GM13977 (cell line): ENCODE measurements around the gene HAP1.

Source experiments
- DNase-seq: peaks from one replicate; pipeline ENCODE4 v3.0.0; 2012; ENCODE audit warnings: low spot score
- CTCF ChIP-seq: IDR thresholded peaks from 2 replicates; pipeline ENCODE4 v1.5.1; 2012; ENCODE audit warnings: mild to moderate bottlenecking, control low read depth; ENCODE audit not compliant: insufficient read depth; ENCODE audit errors: extremely low read depth, missing control alignments
- in situ Hi-C: fragments of 300-500 bp; cut with MboI; formaldehyde crosslinking; loops from one replicate; pipeline ENCODE4 v1.12.0; 2022; ENCODE audit warnings: low sequenced_read_pairs, low pct_unique_long_range_greater_than_20kb, mixed read lengths, inconsistent platforms; ENCODE audit not compliant: unreplicated experiment

Gene HAP1

DNA sequence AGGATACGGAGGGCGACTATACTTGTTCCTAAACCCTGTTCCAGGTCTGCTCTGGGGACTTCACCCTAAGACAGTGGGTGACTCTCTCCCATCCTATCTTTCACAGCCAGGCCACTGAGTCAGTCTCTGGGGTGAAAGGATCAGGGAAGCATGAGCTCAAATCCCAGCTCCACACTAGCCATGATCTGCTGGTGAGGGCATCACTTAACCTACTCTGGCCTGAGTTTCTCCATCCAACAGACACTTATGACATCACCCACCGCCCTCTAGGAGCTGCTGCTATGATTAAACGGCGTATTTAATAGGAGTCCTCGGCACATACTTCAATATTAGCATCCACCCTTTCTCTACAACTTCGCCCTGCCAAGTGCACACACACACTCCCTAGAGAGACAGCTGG lies 12.2 kb downstream of the HAP1 start:
- no peak for DNase-seq
- no peak for TF ChIP-seq CTCF
- in situ Hi-C loops: no loop called here

- no peak for TF ChIP-seq CTCF
- no peak for DNase-seq
- in situ Hi-C loops: no loop called here
These were observed 16.2 kb downstream of the HAP1 start for GRCh38 chr17:41718287-41718645.

DNA sequence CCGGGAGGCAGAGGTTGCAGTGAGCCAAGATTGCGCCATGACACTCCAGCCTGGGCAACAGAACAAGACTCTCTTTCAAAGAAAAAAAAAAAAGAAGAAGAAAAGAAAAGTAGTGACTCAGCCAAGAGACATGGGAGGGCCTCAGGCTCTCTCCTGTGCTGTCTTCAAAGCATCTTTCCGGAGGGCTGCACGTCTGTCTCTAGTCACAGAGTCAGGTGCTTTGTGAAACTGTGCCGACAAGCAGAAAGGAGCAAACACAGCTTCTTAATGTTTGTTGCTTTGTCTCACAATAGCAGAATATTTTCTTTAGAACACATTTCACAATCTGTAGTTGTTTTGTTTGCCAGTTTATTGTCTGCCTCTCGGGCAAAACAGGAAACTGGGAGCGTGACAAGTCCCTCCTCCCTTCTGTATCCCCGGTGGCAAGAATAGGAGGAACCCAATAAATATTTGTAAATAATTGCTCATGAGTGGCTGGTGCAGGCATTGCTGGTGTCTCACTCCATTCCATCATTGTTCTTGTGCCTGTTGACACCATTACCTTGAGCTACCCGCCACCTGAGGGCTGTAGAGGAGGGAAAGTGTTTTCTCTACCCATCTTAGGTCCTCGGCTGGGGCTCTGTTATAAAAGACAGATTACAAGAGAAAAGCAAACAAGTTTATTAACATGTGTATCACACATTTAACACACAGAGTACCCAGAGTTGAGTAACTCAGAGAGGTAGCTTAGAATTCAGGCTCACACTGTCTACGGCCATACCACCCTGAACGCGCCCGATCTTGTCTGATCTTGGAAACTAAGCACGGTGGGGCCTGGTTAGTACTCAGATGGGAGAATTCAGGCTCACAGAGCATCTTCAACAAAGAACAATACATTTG lies 16.8 kb downstream of the HAP1 start:
- in situ Hi-C loops: no loop called here
- no peak for DNase-seq
- TF ChIP-seq CTCF: no peak

- in situ Hi-C loops: no loop called here
- no peak for TF ChIP-seq CTCF
These were observed 22.6 kb downstream of the HAP1 start, which contains the start of gene GAST for GRCh38 chr17:41711669-41712400. Gene GAST (plus strand): TSS chr17:41712331. CDS start chr17:41715437, 3,106 bp downstream.

GRCh38 chr17:41710472-41711090 lies 23.9 kb downstream of the HAP1 start:
- no peak for DNase-seq
- in situ Hi-C loops: no loop called here
- TF ChIP-seq CTCF: no peak

More at GRCh38 chr17:41711669-41712400, 22.6 kb downstream of the HAP1 start, which contains the start of gene GAST:
- DNase-seq: no peak
